Endothelial cell (in vitro differentiated cells): ENCODE results near the gene MRPL36. TPM values are rescaled to one million over a fixed set of nuclear protein-coding genes. Genes with fewer than 3 reads are reported as not detected.
"Not testable (repeated sequence)": the region's sequence is repeated elsewhere in the genome, so short reads cannot be mapped to it uniquely, and the experiment has no call there.

Source experiments
- DNase-seq: peaks from one replicate; pipeline ENCODE4 v3.0.0; 2021; ENCODE audit warnings: low spot score
- H3K27ac Mint-ChIP-seq: one replicate; pipeline ENCODE4 v1.8.0; 2021; ENCODE audit warnings: mixed read lengths, inconsistent platforms; ENCODE audit not compliant: unreplicated experiment
- H3K27me3 Mint-ChIP-seq: one replicate; pipeline ENCODE4 v1.8.0; 2021; ENCODE audit warnings: mild to moderate bottlenecking, moderate library complexity, mixed read lengths, inconsistent platforms; ENCODE audit not compliant: unreplicated experiment
- H3K36me3 Mint-ChIP-seq: one replicate; pipeline ENCODE4 v1.8.0; 2021; ENCODE audit warnings: mild to moderate bottlenecking, low read depth, mixed read lengths, inconsistent platforms; ENCODE audit not compliant: unreplicated experiment
- H3K4me1 Mint-ChIP-seq: one replicate; pipeline ENCODE4 v1.8.0; 2021; ENCODE audit warnings: mild to moderate bottlenecking, mixed read lengths, inconsistent platforms; ENCODE audit not compliant: unreplicated experiment
- H3K4me3 Mint-ChIP-seq: one replicate; pipeline ENCODE4 v1.8.0; 2021; ENCODE audit warnings: mild to moderate bottlenecking, mixed read lengths, inconsistent platforms; ENCODE audit not compliant: unreplicated experiment
- H3K9me3 Mint-ChIP-seq: one replicate; pipeline ENCODE4 v1.8.0; 2021; ENCODE audit warnings: mixed read lengths, inconsistent platforms; ENCODE audit not compliant: unreplicated experiment
- CTCF ChIP-seq: fragments of 200-600 bp; sonication (generic); IDR thresholded peaks from one replicate; pipeline ENCODE4 v1.5.0; 2021; ENCODE audit warnings: antibody characterized with exemption; ENCODE audit not compliant: unreplicated experiment
- total RNA-seq: library from RNA; stranded (reverse); fragmentation: NEBNext Ultra II Directional; extraction: Animal tissue kit (Norgen Biotek cat#: 25700); gene quantifications from one replicate; pipeline ENCODE4 v1.2.1, GENCODE V29; 2021; ENCODE audit not compliant: unreplicated experiment

The MRPL36 gene
- total RNA-seq, 1 donor from 2014 or later, result 32.5 TPM

DNA sequence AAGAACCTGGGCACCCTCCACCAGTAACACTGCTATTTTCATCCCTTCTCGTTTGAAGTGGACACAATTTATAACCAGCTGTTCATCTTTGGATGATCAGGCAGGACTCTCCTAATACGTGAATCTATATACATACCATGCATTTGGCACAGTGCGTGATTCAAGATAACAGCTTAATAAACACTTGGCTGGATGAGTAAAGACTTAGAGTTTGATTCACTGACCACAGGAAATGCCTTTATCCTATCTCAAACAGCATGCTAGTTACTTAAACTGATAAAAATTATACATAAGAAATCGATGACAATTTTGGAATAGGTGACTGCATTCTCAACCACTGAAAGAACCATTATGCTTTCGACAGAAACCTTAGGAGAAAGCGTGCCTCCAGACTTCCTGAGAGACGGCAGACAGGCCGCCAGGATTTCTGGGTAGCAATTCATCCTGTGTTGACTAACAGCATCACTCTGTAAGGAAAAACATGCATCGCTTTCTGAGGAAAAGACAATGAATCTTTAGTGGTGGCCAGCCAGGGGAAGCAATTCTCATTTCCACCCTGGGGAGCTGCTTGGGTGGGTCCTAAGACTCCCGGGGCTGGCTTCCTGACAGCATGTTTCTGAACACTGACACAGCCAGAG, 9.7 kb downstream of the MRPL36 start:
- H3K27me3 Mint-ChIP-seq, result no peaks in the 10 kb centered on the region
- no peaks in the 10 kb centered on the region for H3K9me3 Mint-ChIP-seq
- no peak for TF ChIP-seq CTCF
- H3K4me1 Mint-ChIP-seq, result peaks cover 24% of the 10 kb centered on the region
- H3K27ac Mint-ChIP-seq, result no peak overlapping the region
- H3K36me3 Mint-ChIP-seq, result peaks cover 4% of the 10 kb centered on the region
- DNase-seq, result no peak
- no peak overlapping the region for H3K4me3 Mint-ChIP-seq

- H3K9me3 Mint-ChIP-seq, DNase-seq, H3K36me3 Mint-ChIP-seq, H3K27ac Mint-ChIP-seq, H3K27me3 Mint-ChIP-seq, H3K4me3 Mint-ChIP-seq: not testable (repeated sequence)
- H3K4me1 Mint-ChIP-seq, result peaks cover 24% of the 10 kb centered on the region
Observed at GRCh38 chr5:1789438-1789833, 10.2 kb downstream of the MRPL36 start.

DNA sequence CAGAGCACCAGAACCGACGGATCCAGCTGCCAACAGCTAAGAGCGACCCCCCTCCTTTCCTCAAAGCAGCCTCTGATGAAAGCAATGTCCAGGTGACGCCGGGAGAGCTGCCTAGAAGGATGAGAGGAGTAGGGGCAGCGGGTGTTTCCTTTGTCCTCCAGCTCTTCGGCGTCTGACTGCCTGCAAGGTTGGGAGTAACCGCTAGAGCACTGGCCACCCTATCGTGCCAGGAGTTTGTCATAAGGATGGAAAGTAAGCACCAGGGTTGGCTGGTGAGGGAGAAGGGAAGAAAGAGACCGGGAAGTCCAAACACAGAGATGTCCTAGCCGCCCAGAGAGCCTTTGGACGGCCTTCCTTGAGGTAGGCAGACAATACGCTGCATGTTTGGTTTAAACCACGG, 10.8 kb downstream of the MRPL36 start:
- no peaks in the 10 kb centered on the region for H3K27me3 Mint-ChIP-seq
- peaks cover 24% of the 10 kb centered on the region for H3K4me1 Mint-ChIP-seq
- no peak for TF ChIP-seq CTCF
- H3K9me3 Mint-ChIP-seq, result no peaks in the 10 kb centered on the region
- H3K36me3 Mint-ChIP-seq, result peaks cover 4% of the 10 kb centered on the region
- H3K4me3 Mint-ChIP-seq, result no peak overlapping the region
- DNase-seq, result no peak
- no peak overlapping the region for H3K27ac Mint-ChIP-seq

GRCh38 chr5:1788200-1788599, 11.4 kb downstream of the MRPL36 start:
- Mint-ChIP-seq H3K36me3 (peaks cover 4% of the 10 kb centered on the region), H3K9me3 (no peaks in the 10 kb centered on the region), H3K27me3 (no peaks in the 10 kb centered on the region), H3K4me3 (no peak overlapping the region), H3K4me1 (peaks cover 20% of the 10 kb centered on the region), H3K27ac (no peak overlapping the region)
- DNase-seq, result no peak
- no peak for TF ChIP-seq CTCF

DNA sequence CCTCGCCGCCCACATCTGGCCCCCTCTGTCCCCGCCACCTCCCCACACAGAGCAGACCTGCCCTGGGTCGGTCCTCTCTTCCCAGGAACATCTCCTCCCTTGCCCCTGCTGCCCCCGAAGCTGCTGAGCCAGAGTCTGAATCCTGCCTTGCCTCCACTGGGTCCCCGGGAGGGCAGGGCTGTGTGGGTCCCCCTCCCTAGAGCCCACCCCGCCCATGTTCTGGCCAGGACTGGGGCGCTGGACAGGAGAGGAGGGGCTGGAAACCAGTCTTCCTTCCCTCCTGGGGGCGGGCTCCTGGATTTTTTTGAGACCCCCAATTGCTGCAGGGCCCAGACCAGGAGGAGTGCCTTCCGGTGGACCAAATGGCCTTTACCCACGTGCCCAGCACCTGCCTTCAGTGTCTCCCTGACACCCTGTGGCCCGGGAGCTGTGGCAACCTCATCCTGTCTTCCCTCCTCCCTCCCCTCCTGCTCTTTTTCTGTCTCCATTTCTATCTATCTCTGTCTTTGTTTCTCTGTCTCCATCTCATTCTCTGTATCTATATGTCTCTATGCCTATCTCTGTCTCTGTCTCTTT, 12.1 kb downstream of the MRPL36 start:
- TF ChIP-seq CTCF, result no peak
- H3K27ac Mint-ChIP-seq, result no peak overlapping the region
- no peaks in the 10 kb centered on the region for H3K36me3 Mint-ChIP-seq
- no peaks in the 10 kb centered on the region for H3K27me3 Mint-ChIP-seq
- DNase-seq, result no peak
- H3K4me3 Mint-ChIP-seq, result no peak overlapping the region
- H3K9me3 Mint-ChIP-seq, result no peaks in the 10 kb centered on the region
- peaks cover 14% of the 10 kb centered on the region for H3K4me1 Mint-ChIP-seq
